B cell (primary cell): ENCODE data around the gene KCNJ14. TPM values are rescaled to one million over a fixed set of nuclear protein-coding genes. Genes with fewer than 3 reads are reported as not detected.

Experiments
- ATAC-seq: fragments of 200-7000 bp; cut with Tn5 transposase; one replicate; pipeline ENCODE4 v1.10.0; 2021; ENCODE audit warnings: low read depth, mild to moderate bottlenecking, moderate number of reproducible peaks, moderate library complexity
- CTCF ChIA-PET: fragments of 350-600 bp; sonication (Branson Sonifier 250); formaldehyde crosslinking; loops from one replicate; lab custom pipeline; 2021; ENCODE audit warnings: antibody characterized with exemption, inconsistent platforms; lab: Charles Lee
- POLR2A ChIA-PET: fragments of 350-600 bp; sonication (Branson Sonifier 250); formaldehyde crosslinking; loops from one replicate; lab custom pipeline; 2021; ENCODE audit warnings: antibody characterized with exemption; lab: Charles Lee
- DNase-seq: peaks from one replicate; pipeline ENCODE4 v3.0.0; 2013
- H2AFZ ChIP-seq: 2 replicates; pipeline ENCODE4 v1.6.1; 2012; ENCODE audit warnings: mild to moderate bottlenecking, low read depth, low read length; ENCODE audit not compliant: insufficient read depth, poor library complexity, severe bottlenecking
- H3K27ac ChIP-seq, 2 donors: 1 replicate in 1 of 2; 2 replicates in 1 of 2; pipeline ENCODE4 v1.5.1; 2012 to 2013; ENCODE audit warnings: low read length in 2 of 2, mild to moderate bottlenecking in 2 of 2, moderate library complexity in 1 of 2
- H3K27me3 ChIP-seq, 4 experiments: fragments of 200-600 bp in 1 of 4; sonication (generic) in 1 of 4; replicated peaks in 1 of 4; 1 replicate in 2 of 4; 2 replicates in 2 of 4; pipeline versions ENCODE4 v1.6.1 to v1.7.0; 2013 to 2016; ENCODE audit warnings: low read length in 3 of 4, mild to moderate bottlenecking in 2 of 4, mixed read lengths in 1 of 4, moderate library complexity in 1 of 4; ENCODE audit not compliant: insufficient read depth in 4 of 4, control insufficient read depth in 3 of 4; ENCODE audit errors: control extremely low read depth in 1 of 4
- H3K36me3 ChIP-seq, 2 experiments: replicated peaks in 1 of 2; 1 replicate in 1 of 2; 2 replicates in 1 of 2; pipeline versions ENCODE4 v1.6.1 to v1.7.1; 2013; ENCODE audit warnings: low read length in 1 of 2; ENCODE audit not compliant: insufficient read depth in 2 of 2, control insufficient read depth in 1 of 2; ENCODE audit errors: control extremely low read depth in 1 of 2, extremely low read depth in 1 of 2
- H3K4me1 ChIP-seq, 2 donors: fragments of 200-600 bp in 1 of 2; sonication (generic) in 1 of 2; 1 replicate in 1 of 2; 2 replicates in 1 of 2; pipeline versions ENCODE4 v1.5.1 to v1.6.1; 2013 to 2017; ENCODE audit warnings: low read length in 2 of 2; ENCODE audit not compliant: control insufficient read depth in 2 of 2, insufficient read depth in 2 of 2
- H3K4me2 ChIP-seq: replicated peaks from 2 replicates; pipeline ENCODE3; 2012; ENCODE audit warnings: mild to moderate bottlenecking, low read depth, low read length; ENCODE audit not compliant: poor library complexity, severe bottlenecking
- H3K4me3 ChIP-seq, 5 experiments: fragments of 200-600 bp in 1 of 5; sonication (generic) in 1 of 5; 1 replicate in 3 of 5; 2 replicates in 2 of 5; pipeline versions ENCODE4 v1.5.1 to v1.7.0; 2011 to 2016; ENCODE audit warnings: low read length in 4 of 5, mild to moderate bottlenecking in 4 of 5, low read depth in 2 of 5, control low read depth in 1 of 5, moderate library complexity in 1 of 5; ENCODE audit not compliant: insufficient read depth in 1 of 5; ENCODE audit errors: control extremely low read depth in 1 of 5, extremely low read depth in 1 of 5
- H3K79me2 ChIP-seq: fragments of 200-600 bp; sonication (generic); one replicate; pipeline ENCODE4 v1.6.0; 2016; ENCODE audit warnings: low read length; ENCODE audit not compliant: control insufficient read depth, insufficient read depth
- H3K9ac ChIP-seq: fragments of 200-600 bp; sonication (generic); 2 replicates; pipeline ENCODE4 v1.6.1; 2017; ENCODE audit warnings: mild to moderate bottlenecking, low read length, moderate library complexity
- H3K9me3 ChIP-seq, 3 donors: one replicate each; pipeline versions ENCODE4 v1.6.1 to v1.7.1; 2013; ENCODE audit warnings: low read length in 2 of 3; ENCODE audit not compliant: control insufficient read depth in 2 of 3, insufficient read depth in 1 of 3; ENCODE audit errors: control extremely low read depth in 1 of 3
- H4K20me1 ChIP-seq: 2 replicates; pipeline ENCODE4 v1.6.0; 2012; ENCODE audit warnings: mild to moderate bottlenecking, low read length; ENCODE audit not compliant: insufficient read depth, control insufficient read depth, poor library complexity, severe bottlenecking
- H3K27ac Mint-ChIP-seq: one replicate; pipeline ENCODE4 v1.8.0; 2021; ENCODE audit warnings: mixed read lengths
- H3K27me3 Mint-ChIP-seq: one replicate; pipeline ENCODE4 v1.8.0; 2021; ENCODE audit warnings: mixed read lengths
- H3K4me1 Mint-ChIP-seq: one replicate; pipeline ENCODE4 v1.8.0; 2021; ENCODE audit warnings: mixed read lengths
- H3K4me3 Mint-ChIP-seq: one replicate; pipeline ENCODE4 v1.8.0; 2021; ENCODE audit warnings: mixed read lengths
- H3K9me3 Mint-ChIP-seq: one replicate; pipeline ENCODE4 v1.8.0; 2022; ENCODE audit warnings: mixed read lengths; ENCODE audit not compliant: insufficient read depth
- CTCF ChIP-seq: fragments of 200-600 bp; IDR thresholded peaks from one replicate; pipeline ENCODE4 v1.8.0; 2022; ENCODE audit warnings: antibody characterized with exemption, mild to moderate bottlenecking
- EZH2 ChIP-seq: IDR thresholded peaks from 2 replicates; pipeline ENCODE4 v1.6.1; 2012; ENCODE audit warnings: borderline replicate concordance, low read depth, mild to moderate bottlenecking, moderate library complexity, low read length; ENCODE audit not compliant: insufficient read depth, poor library complexity, severe bottlenecking
- WGBS: methylation state at CpG from one replicate; pipeline ENCODE4 v1.1.5; 2013; ENCODE audit warnings: missing lambda C conversion rate; ENCODE audit not compliant: insufficient coverage; 5-methylcytosine and 5-hydroxymethylcytosine counted together
- intact Hi-C: fragments of 100-400 bp; cut with micrococcal nuclease; formaldehyde crosslinking; loops from one replicate; pipeline ENCODE4 v1.10.0; 2022
- polyA plus RNA-seq: library from polyadenylated mRNA; depleted of rRNA; stranded (reverse); fragments of >200 nt; gene quantifications from 2 replicates; pipeline ENCODE4 v1.2.3, GENCODE V29; 2012
- total RNA-seq, 2 donors: library from RNA; stranded (reverse); fragments of 120-200 nt in 1 of 2; gene quantifications; 1 replicate in 1 of 2; 2 replicates in 1 of 2; pipeline versions ENCODE4 v1.2.3 to v1.2.4, GENCODE V29; 2013 to 2022

Gene KCNJ14
- total and polyA plus RNA-seq, 2 donors (not counting 1 experiment from before 2014, with no cell fraction given): 1.5 to 2.3 TPM

DNA sequence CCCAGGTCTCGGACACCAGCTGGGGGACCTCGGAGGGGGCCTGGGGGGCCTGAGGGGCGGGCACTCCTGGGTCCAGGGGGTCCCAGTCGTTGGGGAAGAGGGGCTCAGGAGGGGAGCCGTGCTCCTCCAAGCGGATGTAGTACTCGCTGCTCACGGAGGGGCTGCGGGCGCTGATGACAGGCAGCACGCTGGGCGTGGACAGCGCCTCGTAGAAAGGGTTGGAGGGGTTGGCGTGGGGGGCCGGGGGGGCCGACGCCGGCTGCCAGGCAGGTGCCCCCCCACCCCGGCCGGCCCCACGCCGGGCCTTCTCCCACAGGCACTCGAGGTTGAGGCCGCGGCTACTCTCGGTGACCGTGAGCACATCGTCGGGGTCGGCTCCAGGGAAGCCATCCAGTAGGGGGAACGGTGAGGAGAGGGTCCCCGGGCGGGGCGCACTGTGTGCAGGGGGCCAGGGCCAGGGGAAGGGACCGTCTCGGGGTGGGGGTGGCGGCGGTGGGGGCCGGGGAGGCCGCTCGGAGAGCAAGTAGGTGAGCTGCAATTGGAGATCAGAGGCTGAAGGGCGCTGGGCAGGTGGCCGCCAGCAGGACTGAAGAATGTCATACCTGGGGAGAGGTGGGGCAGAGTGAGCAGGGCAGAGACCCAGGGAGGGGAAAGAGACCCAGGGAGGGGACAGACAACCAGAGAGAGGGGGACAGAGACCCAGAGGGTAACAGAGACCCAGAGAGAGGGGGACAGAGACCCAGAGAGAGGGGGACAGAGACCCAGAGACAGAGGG lies 44.1 kb downstream of the KCNJ14 start:
- Mint-ChIP-seq H3K27me3 (peaks cover 18% of the 10 kb centered on the region), H3K9me3 (no peaks in the 10 kb centered on the region), H3K4me1 (peaks cover 24% of the 10 kb centered on the region), H3K27ac (no peak overlapping the region), H3K4me3 (no peak overlapping the region)
- no peak for TF ChIP-seq CTCF
- TF ChIP-seq EZH2: no peak
- Histone ChIP-seq H3K79me2 (no peaks in the 10 kb centered on the region), H3K4me3 (no peak overlapping the region), H4K20me1 (no peaks in the 10 kb centered on the region), H3K4me1 (peaks cover 35 to 36% of the 10 kb centered on the region in 2 donors), H3K9me3 (peaks cover 0 to 21% (median 0%) of the 10 kb centered on the region in 3 donors), H3K4me2 (peak overlapping the region; percentile 62), H3K27ac (no peak overlapping the region), H3K9ac (no peak overlapping the region), H3K36me3 (no peaks in the 10 kb centered on the region), H3K27me3 (peaks cover 0 to 50% (median 22%) of the 10 kb centered on the region in 4 experiments), H2AFZ (no peak overlapping the region)
- DNase-seq: peak; percentile 12
- intact Hi-C loops: loop anchor here (10.0 kb wide), 1 partner anchor 105 kb away; the partner anchor contains the start of genes GRIN2D and KDELR1
- 74% methylated on average over 37 of the region's 44 CpGs for WGBS
- CTCF ChIA-PET: interaction anchor here (2.6 kb wide), 1 partner anchor 11 kb away, joined by 8 read pairs; no protein-coding TSS in a partner anchor
- no peak for ATAC-seq
- POLR2A ChIA-PET: no interaction called here
